ENCODE results near the gene ZNF343.
"Not testable (repeated sequence)": the region's sequence is repeated elsewhere in the genome, so short reads cannot be mapped to it uniquely, and the experiment has no call there.

Gene ZNF343

GRCh38 chr20:2521369-2522305, 12.9 kb upstream of the ZNF343 start:
- DNase-seq = peak; percentile 77

DNA sequence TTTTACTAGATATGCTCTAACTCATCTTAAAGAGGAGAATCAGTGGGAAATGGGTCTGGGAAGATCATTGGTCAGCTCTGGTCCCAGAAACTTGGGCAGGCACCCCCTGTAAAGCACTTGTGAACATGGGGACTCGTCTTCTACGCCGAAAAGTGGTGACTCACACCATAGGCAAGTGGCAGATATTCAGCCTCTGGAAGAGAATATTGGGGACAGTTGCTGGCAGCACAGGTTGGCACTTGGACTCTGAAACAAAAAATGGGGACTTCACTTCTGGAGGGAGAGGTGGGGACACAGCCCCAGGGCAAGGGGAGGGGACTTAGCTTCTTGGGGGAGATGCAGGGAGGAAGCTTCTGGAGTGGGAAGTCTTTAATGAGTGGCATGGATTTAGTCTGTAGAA, 11.9 kb upstream of the ZNF343 start:
- DNase-seq = no peak

DNA sequence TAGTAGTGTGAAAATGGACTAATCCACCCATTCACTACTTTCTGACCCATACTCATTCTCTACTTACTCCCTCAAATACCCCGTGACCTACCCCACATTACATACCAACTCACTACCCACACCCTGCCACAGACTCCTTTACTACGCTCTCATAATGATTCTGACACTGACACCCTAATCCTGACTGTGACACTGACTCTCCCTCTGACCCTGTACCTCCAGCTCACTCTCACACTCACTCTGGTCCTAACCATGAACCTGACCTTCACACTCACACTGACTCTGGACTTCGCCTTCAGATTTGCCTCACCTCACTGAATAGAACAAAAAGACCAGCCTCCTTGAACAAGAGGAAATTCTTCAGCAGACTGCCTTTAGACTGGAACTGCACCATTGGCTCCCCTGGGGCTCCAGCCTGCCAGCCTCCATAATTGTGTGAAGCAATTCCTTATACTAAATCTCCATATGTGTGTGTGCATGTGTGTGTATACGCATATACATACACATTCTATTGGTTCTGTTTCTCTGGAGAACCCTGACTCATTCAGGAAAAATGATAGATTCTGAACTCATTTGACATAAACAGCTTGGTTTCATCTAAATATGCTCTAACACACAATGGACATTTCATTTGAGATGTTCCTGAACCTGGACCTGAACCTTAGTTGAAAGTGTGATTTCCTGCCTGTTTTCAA, 10.5 kb upstream of the ZNF343 start:
- no peak for DNase-seq

- no peak for DNase-seq
Measured at GRCh38 chr20:2518558-2518957, 9.8 kb upstream of the ZNF343 start.

GRCh38 chr20:2518096-2518495, 9.4 kb upstream of the ZNF343 start:
- no peak for DNase-seq

DNA sequence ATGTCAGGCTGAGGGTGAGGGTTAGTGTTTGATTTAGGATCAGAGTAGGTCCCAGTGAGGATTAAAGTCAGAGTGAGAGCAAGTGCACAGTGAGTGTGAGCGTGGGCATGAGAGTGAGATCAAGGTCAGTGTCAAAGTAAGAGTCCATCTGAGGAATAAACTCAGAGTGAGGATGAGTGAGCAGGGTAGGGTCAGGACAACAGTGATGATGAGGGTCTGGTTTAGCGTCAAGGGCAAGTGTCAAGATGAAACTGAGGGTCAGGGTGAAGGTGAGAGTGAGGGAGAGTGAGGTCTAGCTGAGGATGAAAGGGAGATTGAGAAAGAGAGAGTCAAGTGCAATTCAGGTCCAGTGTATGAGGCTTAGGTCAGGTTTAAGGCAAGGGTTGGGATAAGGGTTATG, 7.7 kb upstream of the ZNF343 start:
- no peak for DNase-seq

- DNase-seq = no peak
Measured at GRCh38 chr20:2515203-2515602, 6.5 kb upstream of the ZNF343 start.

DNA sequence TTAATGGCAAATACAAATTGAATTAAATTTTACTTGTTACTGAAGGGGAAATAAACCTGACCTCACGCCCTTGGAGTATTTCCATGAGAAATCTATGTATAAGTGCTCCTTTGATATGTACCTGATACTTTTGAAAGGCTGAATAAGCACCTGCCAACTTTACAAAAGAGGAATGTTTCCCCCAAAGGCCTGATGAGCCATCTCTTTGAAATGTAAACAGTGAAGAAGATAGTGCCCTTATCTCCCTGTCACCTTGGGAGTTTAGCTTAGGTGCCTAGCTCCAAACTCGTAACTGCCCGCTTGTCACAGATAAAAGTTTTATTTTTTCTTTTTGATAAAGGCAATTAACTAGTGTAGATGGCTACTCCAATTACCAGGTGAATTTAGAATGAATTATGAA, 1.1 kb upstream of the ZNF343 start:
- DNase-seq = no peak

GRCh38 chr20:2509468-2509781, 710 bp upstream of the ZNF343 start:
- no peak for DNase-seq

DNA sequence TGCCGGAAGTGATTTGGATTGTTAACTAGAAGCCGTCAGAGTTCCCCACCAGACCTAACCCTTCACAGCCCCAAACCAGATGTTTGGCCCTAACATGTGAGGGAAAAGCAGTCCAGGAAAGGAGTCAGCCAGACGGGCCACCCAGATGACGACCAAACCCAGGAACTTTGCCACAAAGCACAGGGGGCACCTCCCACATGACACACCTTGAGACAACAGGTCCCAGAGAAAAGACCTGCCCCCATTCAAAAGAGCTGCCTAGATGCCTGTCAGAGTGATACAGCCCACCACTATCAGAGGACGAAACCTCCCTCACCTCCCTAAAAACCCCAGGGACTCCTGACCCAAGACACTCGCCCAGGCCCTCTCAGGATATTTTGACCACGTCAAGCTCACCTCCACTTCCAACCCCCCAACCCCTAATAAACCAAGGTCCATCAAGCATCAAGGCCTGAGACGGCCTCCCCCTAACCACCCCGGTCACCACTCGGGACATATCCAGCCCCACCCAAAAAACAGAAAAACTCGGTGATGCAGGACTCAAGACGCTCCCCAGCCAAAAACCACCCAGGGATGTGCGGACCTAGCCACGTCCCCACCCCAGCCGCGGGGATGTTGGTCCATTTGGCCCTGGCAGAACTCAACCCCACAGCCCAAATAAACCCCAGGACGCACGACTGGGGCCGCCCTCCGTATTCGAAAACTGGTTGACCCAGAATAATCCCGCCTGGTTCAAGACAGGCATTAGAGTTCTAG, 662 bp downstream of the ZNF343 start:
- no peak for DNase-seq

DNA sequence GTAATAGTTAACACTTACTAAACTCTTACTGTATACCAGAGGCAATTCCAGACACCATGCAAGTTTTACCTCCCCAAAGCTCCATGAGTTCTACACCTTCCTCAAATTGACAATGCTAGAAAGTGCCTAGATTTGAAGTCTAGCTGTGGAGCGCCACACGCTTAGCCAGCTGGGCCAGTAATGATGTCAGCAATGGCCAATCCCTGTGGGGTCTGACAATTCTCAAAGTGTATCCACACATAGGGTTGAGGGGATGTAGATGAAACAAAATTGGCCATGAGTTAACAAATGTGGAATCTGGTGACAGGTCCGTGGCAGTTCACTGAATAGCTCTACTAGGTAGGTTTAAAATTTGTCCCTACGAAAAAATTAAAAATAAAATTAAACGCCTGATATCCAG, 1.3 kb downstream of the ZNF343 start:
- DNase-seq = no peak

DNA sequence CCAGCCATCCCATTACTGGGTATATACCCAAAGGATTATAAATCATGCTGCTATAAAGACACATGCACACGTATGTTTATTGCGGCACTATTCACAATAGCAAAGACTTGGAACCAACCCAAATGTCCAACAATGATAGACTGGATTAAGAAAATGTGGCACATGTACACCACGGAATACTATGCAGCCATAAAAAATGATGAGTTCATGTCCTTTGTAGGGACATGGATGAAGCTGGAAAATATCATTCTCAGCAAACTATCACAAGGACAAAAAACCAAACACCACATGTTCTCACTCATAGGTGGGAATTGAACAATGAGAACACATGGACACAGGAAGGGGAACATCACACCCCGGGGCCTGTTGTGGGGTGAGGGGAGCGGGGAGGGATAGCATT, 2.3 kb downstream of the ZNF343 start:
- DNase-seq = not testable (repeated sequence)

DNA sequence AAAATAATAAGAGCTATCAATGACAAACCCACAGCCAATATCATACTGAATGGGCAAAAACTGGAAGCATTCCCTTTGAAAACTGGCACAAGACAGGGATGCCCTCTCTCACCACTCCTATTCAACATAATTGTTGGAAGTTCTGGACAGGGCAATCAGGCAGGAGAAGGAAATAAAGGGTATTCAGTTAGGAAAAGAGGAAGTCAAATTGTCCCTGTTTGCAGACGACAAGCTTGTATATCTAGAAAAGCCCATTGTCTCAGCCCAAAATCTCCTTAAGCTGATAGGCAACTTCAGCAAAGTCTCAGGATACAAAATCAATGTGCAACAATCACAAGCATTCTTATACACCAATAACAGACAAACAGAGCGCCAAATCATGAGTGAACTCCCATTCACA, 3.9 kb downstream of the ZNF343 start:
- DNase-seq = not testable (repeated sequence)

DNA sequence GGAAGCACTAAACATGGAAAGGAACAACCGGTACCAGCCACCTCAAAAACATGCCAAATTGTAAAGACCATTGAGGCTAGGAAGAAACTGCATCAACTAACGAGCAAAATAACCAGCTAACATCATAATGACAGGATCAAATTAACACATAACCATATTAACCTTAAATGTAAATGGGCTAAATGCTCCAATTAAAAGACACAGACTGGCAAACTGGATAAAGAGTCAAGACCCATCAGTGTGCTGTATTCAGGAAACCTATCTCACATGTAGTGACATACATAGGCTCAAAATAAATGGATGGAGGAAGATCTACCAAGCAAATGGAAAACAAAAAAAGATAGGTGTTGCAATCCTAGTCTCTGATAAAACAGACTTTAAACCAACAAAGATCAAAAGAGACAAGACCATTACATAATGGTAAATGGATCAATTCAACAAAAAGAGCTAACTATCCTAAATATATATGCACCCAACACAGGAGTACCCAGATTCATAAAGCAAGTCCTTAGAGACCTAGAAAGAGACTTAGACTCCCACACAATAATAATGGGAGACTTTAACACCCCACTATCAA, 5.8 kb downstream of the ZNF343 start:
- DNase-seq = not testable (repeated sequence)

DNA sequence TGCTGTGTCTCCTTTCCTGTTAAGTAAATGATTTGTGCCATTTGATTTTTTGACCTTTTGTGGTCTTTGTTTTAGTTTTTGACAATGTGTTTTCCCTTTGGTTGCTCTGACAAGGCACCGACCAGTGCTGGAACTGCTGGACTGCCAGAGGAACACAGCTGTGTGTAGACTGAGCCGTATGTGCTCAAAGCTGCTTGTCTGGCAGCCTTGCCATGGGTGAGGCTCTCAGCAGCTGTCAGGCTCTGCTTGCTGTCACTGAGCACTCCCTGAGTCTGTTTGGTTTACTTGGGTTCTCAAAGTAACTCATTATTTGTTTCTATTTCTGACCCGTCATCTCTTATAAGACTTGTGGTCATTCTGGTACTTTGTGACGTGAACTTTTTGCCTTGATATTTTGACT, 23.1 kb downstream of the ZNF343 start:
- no peak for DNase-seq

DNA sequence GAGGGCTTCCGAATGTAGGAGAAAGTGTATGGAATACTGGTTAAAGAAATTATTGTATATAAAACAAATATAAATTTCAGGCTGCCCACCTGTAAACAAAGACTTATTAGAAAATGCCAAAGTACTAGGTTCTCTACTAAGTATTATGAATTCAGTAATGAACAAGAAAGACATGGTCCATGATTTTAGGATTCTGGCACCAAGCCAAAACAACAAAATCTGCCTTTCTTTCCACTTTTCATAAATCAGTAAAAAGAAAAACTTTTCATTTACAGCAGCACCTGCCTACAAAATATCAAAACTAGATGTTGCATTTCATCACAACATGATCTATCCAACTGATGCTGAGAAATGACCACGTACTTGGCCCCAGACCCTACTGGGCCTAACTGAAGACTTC, 23.6 kb downstream of the ZNF343 start:
- no peak for DNase-seq

- DNase-seq = no peak
Measured at GRCh38 chr20:2483504-2483903, 25.2 kb downstream of the ZNF343 start.

- no peak for DNase-seq
Measured at GRCh38 chr20:2480381-2480780, 28.3 kb downstream of the ZNF343 start.

DNA sequence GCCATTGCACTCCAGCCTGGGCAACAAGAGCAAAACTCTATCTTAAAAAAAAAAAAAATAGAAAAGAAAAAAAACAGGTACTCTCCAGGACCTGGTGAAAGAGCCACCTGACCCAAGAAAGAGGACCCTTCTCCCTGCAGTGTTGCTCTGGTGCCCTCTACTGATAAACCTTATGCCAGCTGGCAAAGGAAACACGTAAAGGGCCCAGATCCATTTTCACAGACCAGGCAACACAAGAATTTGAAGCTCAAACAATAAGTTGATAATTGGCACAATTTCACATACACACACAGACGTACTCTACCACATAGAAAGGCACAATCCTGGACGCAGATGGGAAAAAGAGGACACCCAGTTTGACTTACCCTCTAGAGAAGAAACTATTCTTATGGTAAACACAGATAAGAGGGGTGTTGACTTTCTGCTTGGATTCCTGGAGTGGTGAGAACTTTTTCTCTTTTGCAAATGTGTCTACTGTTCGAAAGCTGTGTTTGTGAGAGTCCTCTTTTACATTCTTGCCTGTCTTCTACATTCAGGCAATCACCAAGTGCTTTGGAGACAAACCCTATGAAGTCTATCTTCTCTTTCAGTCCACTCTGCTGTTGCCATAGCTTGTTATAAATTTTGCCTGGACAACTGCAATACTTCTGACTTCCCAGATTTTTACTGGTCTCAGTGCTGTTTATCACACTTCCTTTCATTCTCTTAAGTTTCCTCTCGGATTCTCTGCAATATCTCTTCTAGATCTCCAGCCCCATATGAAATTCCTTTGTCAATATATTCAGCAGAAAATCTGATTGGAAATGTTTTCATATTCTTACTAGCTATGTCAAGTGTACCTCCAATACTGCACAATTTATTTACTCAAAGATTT, 31.7 kb downstream of the ZNF343 start:
- no peak for DNase-seq

DNA sequence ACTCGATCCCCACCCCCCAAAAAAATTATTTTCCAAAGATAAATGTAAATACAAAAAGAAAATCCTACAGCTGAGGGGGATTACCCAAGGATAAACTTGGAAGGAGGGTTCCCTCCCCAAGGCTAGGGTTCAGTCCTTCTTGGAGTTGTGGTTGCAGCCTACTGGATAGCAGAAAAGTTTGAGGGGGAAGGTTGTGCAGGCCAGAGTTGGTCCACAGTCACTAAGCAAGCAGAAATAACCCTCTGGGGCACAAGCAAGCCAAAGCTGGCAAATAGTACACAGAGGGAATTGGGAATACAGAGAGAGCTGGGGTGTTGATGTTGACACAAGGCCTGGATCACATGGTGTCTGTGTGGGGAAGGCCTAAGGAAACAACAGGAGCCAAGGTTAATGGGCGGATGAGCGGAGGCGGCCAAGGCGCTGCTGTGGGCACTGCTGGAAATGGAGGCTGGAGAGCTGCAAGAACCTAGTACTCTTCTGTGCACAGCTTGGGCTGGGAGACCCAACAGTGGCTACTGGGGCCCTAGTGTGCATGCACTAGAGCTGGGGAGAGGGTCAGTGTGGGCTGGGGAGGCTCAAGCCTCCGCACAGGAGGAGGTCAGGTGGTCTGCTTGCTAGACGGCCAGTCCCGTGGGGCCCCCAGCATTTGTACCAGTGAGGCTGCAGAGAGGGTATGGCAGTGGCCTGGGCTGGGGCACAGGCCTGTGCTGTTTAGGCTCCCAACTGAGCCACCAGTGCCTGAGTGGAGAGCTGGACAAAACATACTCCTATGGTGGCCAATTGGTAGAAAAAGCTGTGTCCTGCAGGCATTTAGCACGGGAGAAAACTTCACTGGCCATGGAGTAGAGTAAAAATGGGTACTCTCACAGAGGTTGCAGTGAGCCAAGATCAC, 32.6 kb downstream of the ZNF343 start:
- DNase-seq = no peak

DNA sequence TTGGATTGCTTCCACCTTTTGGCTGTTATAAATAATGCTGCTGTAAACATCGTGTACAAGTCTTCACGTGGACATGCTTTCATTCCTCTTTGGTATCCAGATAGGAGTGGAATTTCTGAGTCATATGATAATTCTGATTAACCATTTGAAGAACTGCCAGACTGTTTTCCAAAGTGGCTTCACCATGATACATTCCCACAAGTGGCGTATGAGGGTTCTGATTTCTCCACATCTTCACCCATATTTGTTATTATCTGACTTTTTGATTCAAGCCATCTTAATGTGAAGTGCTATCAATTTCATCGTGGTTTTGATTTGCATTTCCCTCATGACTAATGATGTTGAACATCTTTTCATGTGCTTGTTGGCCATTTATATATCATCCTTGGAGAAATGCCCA, 35.2 kb downstream of the ZNF343 start:
- DNase-seq = no peak

All from stimulated activated CD8-positive, alpha-beta memory T cell treated with anti-CD3 and anti-CD28 coated beads, Interleukin-4, amount 100 ng/mL, for 48 hours (primary cell).